ENCODE measurements around the gene FAM53A.

DNA sequence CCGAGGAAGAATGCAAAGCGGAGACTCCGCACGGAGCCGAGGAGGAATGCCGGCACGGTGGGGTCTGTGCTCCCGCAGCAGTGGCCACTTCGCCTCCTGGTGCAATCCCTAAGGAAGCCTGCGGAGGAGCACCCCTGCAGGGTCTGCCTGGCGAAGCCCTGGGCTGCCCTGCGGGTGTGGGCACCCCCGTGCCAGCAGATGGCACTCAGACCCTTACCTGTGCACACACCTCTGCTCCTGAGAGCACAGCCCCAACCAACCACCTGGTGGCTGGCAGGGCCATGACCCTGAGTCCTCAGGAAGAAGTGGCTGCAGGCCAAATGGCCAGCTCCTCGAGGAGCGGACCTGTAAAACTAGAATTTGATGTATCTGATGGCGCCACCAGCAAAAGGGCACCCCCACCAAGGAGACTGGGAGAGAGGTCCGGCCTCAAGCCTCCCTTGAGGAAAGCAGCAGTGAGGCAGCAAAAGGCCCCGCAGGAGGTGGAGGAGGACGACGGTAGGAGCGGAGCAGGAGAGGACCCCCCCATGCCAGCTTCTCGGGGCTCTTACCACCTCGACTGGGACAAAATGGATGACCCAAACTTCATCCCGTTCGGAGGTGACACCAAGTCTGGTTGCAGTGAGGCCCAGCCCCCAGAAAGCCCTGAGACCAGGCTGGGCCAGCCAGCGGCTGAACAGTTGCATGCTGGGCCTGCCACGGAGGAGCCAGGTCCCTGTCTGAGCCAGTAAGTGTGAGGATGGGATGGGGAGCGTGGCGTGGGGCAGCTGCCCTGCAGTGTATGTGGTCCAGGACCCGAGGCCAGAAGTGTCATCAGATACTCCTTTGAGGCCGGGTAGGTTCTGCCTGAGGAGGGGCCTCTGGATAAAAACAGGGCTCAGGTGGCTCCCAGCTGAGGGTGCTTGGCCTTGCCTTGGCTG, 44.2 kb upstream of the FAM53A start:
- TF ChIP-seq CTCF (IDR thresholded peaks at IDR 0.05): no peak
- no peak for TF ChIP-seq POLR2A (IDR thresholded peaks at IDR 0.05)
- no peak for TF ChIP-seq EP300 (IDR thresholded peaks at IDR 0.05)

Measured in gastroesophageal sphincter (tissue), 3 donors.